ENCODE results near the gene SPINK1.
"Not testable (repeated sequence)": the region's sequence is repeated elsewhere in the genome, so short reads cannot be mapped to it uniquely, and the experiment has no call there.

Gene SPINK1

DNA sequence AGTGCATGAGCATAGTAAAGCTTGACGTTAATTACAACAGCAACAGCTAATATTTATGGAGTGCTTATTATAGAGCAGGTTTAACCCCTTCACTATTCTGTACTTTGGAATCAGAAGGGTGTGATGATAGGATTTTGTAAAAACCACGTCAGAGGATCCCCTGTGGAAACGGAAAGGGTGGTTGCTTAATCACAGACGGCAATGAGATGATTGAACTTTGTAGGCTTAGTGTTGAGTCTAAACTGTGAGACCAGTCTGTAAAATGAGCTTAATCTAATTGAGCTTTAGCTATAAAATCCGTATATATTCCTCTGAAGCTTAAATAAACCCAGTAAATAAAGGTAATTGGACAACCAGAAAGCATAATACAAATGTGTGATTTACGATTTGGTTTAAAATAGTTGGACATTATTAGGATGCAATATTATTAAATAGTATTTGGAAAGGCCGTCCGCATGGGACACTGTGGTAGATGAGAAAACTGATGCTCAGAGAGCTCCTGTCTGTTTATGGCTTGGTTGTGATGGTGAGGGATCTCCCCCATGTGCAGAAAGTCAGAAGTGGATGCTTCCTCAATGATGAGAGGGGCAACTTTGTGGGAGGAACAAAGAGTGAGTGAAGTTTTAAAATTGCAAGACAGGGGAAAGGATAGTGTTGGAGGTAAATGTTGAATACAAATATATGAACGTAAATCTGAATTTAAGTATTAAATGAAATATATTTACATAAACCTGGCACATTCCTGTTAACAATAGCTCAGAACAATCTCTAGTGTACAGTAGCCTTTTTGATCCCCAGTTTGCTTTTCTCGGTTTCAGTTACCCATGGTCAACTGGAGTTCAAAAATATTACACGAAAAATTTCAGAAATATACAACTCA is 23.7 kb upstream of the SPINK1 start:
- no peak for DNase-seq (ENCODE audit: low read depth in 2 of 2)

DNA sequence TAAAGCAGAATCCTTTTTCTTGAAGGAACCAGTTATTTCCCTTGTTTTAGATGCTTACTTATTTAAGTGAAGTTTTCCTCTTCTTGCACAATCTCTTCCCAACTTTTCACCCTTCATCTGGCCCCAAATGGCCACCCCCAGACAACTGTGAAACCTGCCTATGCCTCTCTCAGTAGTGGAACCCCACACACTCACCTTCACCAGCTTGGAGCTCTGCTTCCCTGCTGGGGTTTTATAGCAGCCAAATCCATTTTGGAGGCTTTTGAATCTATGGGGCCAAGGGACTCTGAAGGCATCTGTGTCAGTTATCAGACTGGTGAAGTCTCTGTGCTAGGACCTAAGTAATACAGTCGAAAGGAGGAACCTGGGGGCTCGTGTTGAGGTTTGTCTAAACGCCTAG is 22.9 kb upstream of the SPINK1 start:
- no peak for DNase-seq (ENCODE audit: low read depth in 2 of 2)

DNA sequence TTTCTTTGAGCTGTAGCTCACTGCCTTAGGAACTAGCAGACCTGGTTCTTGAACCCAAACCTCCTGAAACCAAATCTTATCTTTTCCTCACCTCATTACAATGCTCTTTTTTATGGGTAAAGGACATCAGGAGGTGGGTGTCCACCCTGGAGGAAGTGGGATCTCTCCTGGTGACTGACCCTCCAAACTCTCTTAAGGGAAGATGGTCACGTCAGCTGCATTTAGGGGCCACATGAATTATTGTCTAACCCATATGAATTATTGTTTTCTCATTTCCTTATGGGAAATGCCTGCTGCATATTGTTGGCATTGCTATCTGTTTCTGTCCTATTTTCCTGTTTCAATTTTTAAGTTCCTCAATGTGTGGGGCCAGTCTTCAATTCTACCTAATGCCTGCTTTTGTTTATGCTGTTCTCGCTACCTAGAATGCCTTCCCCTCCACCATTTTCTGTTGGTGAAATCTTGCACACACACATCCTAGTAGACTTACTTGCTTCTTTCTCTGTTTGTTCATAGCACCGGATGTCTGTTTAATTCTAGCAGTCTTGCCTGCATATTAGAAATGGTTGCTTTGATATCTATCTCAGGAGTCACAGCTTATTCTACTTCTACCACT is 22.0 kb upstream of the SPINK1 start:
- no peak for DNase-seq (ENCODE audit: low read depth in 2 of 2)

DNA sequence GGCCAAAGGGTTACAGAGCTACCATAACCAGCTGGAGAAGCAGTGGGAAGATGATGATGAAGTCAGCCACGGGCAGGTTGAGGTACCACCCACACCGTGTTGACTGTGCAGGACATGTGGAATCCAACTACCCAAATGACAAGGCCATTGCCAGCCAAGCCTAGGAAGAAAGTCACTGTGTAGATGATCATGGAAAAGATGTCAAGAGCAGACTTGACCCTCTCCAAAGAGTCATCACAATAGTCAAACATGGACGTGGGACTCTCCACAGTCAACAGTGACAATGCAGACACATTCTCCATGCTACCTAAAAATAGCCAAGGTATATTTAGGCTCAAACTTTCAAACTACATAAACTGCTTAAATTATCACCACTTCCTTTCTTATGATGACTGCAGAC is 20.9 kb upstream of the SPINK1 start:
- DNase-seq (ENCODE audit: low read depth in 2 of 2): no peak

DNA sequence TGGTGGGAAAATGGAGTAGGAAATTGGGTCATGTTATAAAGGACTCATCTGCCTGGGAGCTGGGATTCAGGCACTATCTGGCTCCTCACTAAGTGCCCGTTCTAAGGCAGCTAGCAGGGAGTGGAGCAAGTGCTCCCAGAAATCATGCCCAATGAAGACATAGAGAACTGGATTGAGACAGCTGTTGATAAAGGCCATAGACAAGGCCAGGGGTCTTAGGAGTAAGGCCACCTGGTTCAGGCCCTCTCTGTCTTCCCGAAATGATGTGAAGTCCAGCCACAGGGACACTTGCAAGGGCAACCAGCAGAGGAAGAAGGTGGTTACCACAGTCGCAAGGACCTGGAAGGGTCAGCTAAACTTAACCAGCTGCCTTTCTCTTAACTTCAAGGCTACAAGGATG is 20.1 kb upstream of the SPINK1 start:
- DNase-seq (ENCODE audit: low read depth in 2 of 2): no peak

DNA sequence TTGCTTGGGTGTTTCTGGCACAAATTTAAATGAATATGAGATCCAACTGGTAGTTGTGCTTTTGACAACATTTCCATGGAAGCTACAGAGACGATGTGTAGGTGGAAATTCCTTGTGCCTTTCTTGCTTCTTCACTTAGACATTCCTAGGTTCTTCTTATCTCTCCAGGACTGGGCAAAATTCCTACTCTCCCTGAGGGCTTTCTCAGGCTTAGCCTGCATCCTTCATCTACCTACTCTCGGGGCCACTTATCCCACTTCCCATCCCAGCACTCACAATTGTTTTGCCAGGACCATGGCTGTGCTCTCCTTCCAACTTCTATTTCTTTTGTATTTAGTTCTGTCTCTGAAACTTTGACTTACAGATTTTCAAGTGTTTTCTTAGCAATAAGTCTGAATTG is 17.8 kb upstream of the SPINK1 start:
- no peak for DNase-seq (ENCODE audit: low read depth in 2 of 2)

DNA sequence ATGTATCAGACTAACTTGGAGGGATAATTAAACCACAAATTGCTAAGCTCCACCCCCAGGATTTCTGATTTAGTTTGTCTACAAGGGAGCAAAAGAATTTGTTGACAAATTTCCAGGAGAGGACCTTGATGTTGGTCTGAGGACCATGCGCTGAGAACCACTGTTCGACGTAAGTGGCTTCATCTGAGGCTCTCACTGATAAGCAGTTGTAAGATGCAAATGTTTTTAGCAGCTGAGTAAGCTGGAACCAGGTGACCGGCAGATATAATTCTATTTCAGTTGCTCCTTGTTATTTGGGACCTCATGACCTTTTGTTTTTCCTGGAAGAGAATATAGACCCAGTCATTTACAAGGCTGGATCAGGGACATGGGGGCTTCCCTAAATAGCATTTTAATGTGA is 14.1 kb upstream of the SPINK1 start:
- no peak for DNase-seq (ENCODE audit: low read depth in 2 of 2)

DNA sequence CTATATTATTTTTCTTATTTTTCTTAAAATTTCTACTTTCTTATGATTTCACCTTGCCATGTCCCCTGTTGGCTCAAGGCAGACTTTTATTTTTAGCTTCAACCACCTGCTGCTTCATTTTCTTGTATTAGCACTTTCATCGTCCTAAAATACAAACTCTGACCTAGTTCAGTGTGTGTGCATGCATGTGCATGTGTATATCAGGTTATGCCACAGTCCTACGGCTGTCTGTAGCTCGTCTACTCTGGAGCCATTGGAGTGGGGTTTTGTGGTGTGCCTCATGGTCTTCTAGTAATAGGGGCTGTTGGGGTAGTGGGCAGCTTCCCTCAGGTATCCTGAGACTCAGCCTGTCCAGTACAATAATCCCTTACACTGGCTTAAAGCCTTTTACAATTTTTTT is 13.4 kb upstream of the SPINK1 start:
- DNase-seq (ENCODE audit: low read depth in 2 of 2): no peak

DNA sequence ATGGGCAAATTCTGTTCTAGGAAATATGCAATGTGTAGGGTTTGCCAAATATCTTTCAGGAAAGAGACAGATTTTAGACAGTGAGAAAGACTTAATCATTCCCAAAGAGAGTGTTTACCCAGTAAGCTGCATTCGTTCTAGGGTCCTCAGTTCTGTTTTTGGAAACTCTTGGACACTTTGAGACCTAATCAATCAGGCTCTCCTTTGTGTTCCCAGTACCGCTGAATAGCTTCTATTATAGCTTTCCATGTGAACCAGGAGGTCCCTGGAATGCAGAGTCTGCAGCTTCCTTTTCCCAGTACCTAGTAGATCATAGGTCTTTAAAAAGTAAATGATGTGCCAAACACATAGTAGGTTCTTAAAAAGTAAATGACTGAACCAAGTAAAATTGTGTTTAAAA is 11.4 kb upstream of the SPINK1 start:
- DNase-seq (ENCODE audit: low read depth in 2 of 2): no peak

DNA sequence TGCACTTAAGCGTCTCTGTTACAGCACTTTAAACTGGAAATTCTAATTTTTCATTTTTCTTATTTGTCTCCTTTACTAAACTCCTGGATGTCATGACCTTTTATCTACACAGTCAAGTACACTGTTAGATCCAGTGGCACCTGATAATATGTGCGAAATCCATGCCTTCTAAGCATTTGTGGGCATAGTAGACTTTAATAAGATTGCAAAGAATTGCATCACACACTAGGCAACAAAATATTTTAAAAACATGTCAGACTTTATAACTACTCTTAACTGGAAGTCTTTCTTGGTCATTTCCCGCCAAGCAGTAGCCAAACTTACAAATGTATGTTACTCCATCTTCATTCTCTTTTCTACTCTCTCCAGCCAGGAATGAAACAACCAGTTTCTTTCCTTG is 5.0 kb upstream of the SPINK1 start:
- no peak for DNase-seq (ENCODE audit: low read depth in 2 of 2)

DNA sequence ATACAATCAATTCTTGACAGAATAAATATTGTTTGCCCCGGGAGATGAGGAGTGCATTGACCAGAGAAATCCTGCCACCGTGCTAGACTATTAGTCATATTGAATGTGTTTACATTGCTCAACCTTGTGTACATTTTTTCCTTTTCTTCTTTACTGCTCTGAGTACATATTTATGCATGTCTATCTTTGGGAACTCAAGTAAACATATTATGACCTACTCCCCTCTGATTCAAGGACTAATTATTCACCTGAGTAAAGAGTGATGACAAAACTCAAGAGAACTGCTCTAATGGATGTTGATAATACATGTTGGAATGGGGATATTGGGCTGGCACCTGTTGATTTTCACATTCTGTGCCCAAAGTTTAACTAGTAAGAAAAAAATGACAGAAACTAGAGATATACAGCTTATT is 3.9 kb upstream of the SPINK1 start:
- no peak for DNase-seq (ENCODE audit: low read depth in 2 of 2)

DNA sequence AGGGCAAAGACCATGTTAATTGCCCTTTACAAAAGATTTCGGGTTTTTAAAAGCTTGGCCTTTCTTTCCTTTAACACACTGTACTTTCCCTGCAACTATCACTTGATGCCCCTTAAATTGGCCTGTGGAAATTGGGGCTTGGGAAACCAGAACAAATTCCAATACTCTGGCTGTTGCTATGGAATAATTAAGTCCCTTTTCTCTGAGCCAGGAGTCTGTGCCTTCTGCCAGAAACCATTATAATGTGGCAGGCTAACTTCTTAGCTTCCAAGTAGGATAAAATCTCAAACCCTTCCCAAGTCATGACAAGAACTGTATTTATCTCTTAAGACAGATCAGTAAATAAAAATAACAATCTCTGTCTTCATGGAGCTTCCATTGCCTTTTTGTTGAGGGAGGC is 1.1 kb upstream of the SPINK1 start:
- no peak for DNase-seq (ENCODE audit: low read depth in 2 of 2)

DNA sequence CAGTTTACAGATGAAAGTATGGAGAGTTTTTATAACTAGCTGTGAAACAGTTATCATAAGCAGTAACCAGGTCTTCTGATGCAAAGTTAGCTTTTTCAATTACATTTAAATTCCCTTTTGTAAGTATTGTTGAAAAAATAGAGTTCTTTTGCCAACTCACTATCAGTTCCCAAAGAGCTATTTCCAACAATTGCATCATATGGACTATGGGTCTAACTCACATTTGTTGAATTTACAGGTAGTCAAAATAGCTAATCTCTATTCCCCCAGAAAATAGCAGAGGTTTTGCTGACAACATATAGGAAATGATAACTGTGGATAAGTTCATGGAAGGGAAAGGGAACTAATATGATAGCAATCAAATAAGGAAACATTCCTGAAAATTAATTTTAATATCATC is 1.4 kb downstream of the SPINK1 start:
- no peak for DNase-seq (ENCODE audit: low read depth in 2 of 2)

DNA sequence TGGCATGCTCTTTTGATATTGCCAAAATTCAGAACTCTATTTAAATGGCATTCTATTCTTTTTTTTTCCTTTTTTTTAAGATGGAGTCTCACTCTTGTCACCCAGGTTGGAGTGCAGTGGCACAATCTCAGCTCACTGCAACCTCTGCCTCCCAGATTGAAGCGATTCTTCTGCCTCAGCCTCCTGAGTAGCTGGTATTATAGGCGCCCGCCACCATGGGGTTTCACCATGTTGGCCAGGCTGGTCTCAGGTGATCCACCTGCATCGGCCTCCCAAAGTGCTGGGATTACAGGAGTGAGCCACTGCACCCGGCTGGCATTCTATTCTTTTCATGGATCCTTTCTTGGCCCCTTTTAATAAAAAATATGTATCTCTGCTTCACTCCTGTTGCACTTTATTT is 4.5 kb downstream of the SPINK1 start:
- DNase-seq (ENCODE audit: low read depth in 2 of 2): not testable (repeated sequence)

DNA sequence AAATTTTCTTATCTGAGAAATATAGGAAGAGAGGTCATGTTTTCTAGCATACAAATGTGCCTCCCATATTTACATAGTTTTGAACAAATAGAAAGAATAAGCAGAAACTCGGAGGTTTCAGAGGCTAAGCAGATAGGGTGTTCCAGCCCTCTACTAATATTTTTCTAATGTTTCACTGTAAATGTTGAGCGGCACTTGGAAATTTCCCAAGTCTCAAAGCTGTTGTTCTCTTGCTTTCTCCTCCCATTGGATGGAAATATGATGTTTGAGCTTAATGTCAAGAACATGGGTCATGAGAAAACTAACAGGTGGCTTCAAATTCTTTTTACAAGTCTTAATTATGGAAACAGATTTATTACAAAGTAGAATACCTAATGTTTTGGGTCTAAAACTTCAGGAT is 5.1 kb downstream of the SPINK1 start:
- no peak for DNase-seq (ENCODE audit: low read depth in 2 of 2)

DNA sequence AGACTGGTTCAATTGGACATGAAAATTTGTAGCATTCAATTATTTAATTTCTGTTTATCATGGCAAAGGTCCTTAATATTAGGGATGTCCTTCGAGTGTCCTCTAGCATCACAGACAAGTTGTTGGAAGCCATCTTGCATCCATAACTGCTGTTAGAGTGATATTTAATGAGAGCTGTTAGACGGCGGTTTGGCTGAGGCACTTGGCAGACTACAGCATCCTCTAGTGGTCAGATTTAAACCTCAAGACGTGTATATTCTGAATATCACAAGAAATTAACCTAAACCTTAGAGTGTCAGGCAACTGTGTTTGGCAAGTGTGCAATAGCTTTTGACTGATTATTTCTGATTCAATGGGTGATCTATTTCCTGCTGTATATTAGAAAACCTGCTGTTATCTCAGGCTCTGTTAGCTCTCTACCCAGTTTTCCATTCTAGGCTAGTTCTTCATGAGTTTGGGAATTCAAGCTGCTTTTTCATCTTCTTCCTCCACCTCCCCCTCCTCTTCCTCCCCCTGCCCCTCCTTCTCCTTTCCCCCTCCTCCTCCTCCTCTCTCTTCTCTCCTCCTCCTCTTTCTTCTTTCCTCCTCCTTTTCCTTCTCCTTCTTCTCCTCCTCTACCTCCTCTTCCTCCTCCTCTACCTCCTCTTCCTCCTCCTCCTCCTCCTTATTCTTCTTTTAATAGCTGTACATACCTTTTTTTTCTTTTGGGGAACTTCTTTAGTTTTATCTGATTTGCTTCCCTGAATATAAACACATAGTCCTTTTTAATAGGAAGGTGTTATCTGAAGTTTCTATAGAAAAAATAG is 8.6 kb downstream of the SPINK1 start:
- no peak for DNase-seq (ENCODE audit: low read depth in 2 of 2)

DNA sequence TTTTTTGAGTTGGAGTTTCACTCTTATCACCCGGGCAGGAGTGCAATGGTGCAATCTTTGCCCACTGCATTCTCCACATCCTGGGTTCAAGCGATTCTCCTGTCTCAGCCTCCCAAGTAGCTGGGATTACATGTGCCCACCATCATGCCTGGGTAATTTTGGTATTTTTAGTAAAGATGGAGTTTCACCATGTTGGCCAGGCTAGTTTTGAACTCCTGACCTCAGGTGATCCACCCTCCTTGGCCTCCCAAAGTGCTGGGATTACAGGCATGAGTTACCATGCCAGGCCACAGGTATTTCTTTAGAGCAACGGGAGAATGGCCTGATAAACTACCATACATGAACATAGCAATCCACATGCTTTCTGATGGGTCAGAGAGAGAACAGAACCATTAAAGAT is 9.2 kb downstream of the SPINK1 start:
- not testable (repeated sequence) for DNase-seq (ENCODE audit: low read depth in 2 of 2)

DNA sequence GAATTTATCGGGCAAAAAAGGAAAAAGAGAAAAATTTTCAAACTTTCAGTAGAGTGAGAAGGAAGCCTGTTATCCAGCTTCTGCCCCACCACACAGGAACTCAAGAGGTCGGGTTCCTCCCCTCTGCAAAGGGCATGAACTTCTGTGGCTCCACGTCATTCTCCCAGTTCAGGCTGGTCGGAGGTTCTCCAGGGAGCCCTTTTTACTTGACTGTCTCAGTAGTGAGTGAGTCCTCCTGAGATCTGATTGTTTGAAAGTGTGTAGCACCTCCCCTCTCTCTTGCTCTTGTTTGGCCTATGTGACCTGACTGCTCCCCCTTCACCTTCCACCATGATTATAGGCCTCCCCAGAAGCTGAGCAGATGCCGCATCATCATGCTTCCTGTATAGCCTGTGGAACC is 9.7 kb downstream of the SPINK1 start:
- DNase-seq (ENCODE audit: low read depth in 2 of 2): no peak

DNA sequence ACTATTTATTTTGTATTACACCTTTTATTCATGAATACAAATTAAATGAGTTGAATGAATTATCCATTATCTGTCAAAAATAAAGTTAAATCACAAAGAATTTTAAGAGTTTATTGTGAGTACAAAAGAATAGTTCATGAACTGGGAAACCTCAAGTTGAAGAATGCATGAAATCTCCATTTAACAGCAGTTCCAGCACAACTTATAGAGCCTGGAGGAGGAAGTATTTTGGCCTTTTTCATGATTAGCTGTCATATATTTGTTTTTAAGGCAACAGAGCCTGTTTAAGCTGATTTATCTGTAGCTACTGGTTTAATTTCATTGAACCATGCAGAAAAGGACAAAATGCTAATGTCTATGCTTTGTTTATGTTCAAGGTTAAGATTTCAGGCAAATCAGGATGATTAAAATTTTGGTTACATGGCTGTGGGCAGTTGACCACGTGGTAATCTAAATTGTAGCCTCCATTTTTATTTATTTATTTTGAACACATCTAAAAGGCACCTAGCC is 12.2 kb downstream of the SPINK1 start:
- no peak for DNase-seq (ENCODE audit: low read depth in 2 of 2)

DNA sequence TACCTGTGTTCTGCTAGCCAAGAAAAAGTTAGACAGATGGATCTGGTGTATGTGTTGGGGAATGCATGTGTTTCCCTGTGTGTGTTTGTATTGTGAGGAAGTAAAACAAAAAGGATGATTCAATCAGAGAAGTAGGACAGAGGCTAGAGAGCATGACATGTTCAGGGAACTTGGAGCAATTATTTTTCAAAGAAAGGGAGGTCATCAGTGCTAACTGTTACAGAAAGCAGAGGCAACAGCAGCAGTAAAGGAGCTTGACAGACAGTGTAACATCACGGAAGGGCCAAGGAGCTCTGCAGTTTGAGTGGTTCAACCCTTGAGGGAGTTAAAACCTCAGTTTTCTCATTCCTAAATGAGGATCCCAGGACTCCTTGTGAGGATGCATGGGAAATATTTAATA is 13.2 kb downstream of the SPINK1 start:
- no peak for DNase-seq (ENCODE audit: low read depth in 2 of 2)

DNA sequence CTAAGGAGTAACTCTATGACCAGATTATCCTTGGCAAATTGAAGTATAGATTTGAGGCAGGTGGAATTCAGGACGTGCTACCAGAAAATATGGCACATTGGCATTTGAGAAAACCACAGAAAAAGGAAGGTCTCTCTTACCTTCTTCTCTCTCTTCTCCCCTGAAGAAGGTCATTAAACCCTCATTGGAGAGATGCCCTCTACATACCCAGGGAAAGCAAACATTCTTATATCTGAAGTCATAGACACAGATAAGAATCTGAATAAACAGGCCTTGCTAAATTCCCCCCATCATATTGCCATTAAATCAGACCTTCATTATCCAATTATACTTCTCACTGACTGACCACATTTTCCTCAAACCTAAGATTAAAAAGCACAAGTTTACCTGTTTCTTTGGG is 17.8 kb downstream of the SPINK1 start:
- DNase-seq (ENCODE audit: low read depth in 2 of 2): no peak

DNA sequence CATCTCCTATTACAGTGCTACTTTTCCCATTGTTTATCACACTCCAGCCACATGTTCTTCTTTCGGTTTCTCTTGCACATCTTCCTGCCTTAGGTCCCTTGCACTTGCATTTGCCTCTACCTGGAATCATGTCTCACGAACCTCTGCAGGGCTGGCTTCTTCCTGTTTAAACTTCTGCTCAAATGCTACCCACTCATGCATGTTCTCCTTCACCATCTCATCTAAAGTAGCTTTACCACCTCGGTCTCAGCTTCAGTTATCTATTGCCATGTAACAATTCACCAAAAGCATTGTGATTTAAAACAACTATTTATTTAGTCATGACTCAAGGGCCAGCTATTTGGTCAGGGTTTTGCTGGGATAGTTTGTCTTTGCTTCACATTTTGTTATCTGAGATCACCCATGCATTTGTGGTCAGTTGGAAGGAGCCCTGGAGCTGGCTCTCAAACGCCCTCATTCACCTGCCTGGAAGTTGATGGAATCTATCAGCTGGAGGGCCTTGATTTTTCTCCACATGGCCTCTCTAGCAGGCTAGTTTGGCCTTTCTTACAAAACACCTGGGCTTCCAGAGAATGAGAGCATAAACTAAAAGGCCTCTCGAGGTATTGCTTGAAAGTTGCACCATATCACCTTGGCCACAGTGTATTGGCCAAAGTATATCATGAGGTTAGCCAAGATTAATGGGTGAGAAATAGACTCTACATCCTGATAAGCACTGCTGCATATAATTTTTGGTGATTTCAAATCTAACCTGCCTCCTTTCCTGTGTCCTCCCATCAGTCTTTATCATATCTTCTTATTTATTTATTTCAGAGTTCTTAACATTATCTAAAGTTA is 21.4 kb downstream of the SPINK1 start:
- DNase-seq (ENCODE audit: low read depth in 2 of 2): no peak

Data from activated CD4-positive, alpha-beta T cell treated with anti-CD3 and anti-CD28 coated beads for 24 hours (primary cell).